ENCODE data around the gene SGPP2.

Gene SGPP2

GRCh38 chr2:222544661-222545060, 120.3 kb downstream of the SGPP2 start:
- Histone ChIP-seq H3K27ac (ENCODE audit: low read length) (no peak overlapping the region), H3K4me3 (ENCODE audit: low read length) (no peak overlapping the region), H3K9ac (ENCODE audit: low read length) (no peak overlapping the region), H3K9me3 (ENCODE audit: control insufficient read depth, low read depth, low read length) (no peaks in the 10 kb centered on the region), H3K4me1 (ENCODE audit: control insufficient read depth, low read depth, low read length) (peaks cover 21% of the 10 kb centered on the region), H3K27me3 (ENCODE audit: control insufficient read depth, insufficient read depth, low read length) (no peaks in the 10 kb centered on the region), H3K36me3 (ENCODE audit: control insufficient read depth, low read depth, low read length) (no peaks in the 10 kb centered on the region)

- Histone ChIP-seq H3K9me3 (ENCODE audit: control insufficient read depth, low read depth, low read length) (no peaks in the 10 kb centered on the region), H3K9ac (ENCODE audit: low read length) (no peak overlapping the region), H3K36me3 (ENCODE audit: control insufficient read depth, low read depth, low read length) (no peaks in the 10 kb centered on the region), H3K4me1 (ENCODE audit: control insufficient read depth, low read depth, low read length) (peaks cover 21% of the 10 kb centered on the region), H3K27ac (ENCODE audit: low read length) (no peak overlapping the region), H3K27me3 (ENCODE audit: control insufficient read depth, insufficient read depth, low read length) (no peaks in the 10 kb centered on the region), H3K4me3 (ENCODE audit: low read length) (no peak overlapping the region)
Measured at GRCh38 chr2:222545823-222546795, 121.8 kb downstream of the SGPP2 start.

GRCh38 chr2:222547083-222547482, 122.7 kb downstream of the SGPP2 start:
- peaks cover 21% of the 10 kb centered on the region for H3K4me1 ChIP-seq (ENCODE audit: control insufficient read depth, low read depth, low read length)
- no peak overlapping the region for H3K4me3 ChIP-seq (ENCODE audit: low read length)
- no peaks in the 10 kb centered on the region for H3K36me3 ChIP-seq (ENCODE audit: control insufficient read depth, low read depth, low read length)
- no peaks in the 10 kb centered on the region for H3K9me3 ChIP-seq (ENCODE audit: control insufficient read depth, low read depth, low read length)
- H3K27ac ChIP-seq (ENCODE audit: low read length) = no peak overlapping the region
- H3K27me3 ChIP-seq (ENCODE audit: control insufficient read depth, insufficient read depth, low read length) = no peaks in the 10 kb centered on the region
- no peak overlapping the region for H3K9ac ChIP-seq (ENCODE audit: low read length)

GRCh38 chr2:222548992-222549391, 124.6 kb downstream of the SGPP2 start:
- no peak overlapping the region for H3K9ac ChIP-seq (ENCODE audit: low read length)
- H3K4me1 ChIP-seq (ENCODE audit: control insufficient read depth, low read depth, low read length) = peaks cover 21% of the 10 kb centered on the region
- H3K36me3 ChIP-seq (ENCODE audit: control insufficient read depth, low read depth, low read length) = no peaks in the 10 kb centered on the region
- no peak overlapping the region for H3K4me3 ChIP-seq (ENCODE audit: low read length)
- H3K9me3 ChIP-seq (ENCODE audit: control insufficient read depth, low read depth, low read length) = no peaks in the 10 kb centered on the region
- H3K27me3 ChIP-seq (ENCODE audit: control insufficient read depth, insufficient read depth, low read length) = no peaks in the 10 kb centered on the region
- no peak overlapping the region for H3K27ac ChIP-seq (ENCODE audit: low read length)

GRCh38 chr2:222554517-222554916, 130.2 kb downstream of the SGPP2 start:
- H3K9ac ChIP-seq (ENCODE audit: low read length) = no peak overlapping the region
- peaks cover 1% of the 10 kb centered on the region for H3K4me1 ChIP-seq (ENCODE audit: control insufficient read depth, low read depth, low read length)
- H3K9me3 ChIP-seq (ENCODE audit: control insufficient read depth, low read depth, low read length) = no peaks in the 10 kb centered on the region
- H3K27me3 ChIP-seq (ENCODE audit: control insufficient read depth, insufficient read depth, low read length) = no peaks in the 10 kb centered on the region
- no peak overlapping the region for H3K27ac ChIP-seq (ENCODE audit: low read length)
- H3K4me3 ChIP-seq (ENCODE audit: low read length) = no peak overlapping the region
- no peaks in the 10 kb centered on the region for H3K36me3 ChIP-seq (ENCODE audit: control insufficient read depth, low read depth, low read length)

GRCh38 chr2:222561151-222561550, 136.8 kb downstream of the SGPP2 start:
- H3K4me3 ChIP-seq (ENCODE audit: low read length) = no peak overlapping the region
- H3K36me3 ChIP-seq (ENCODE audit: control insufficient read depth, low read depth, low read length) = no peaks in the 10 kb centered on the region
- H3K27me3 ChIP-seq (ENCODE audit: control insufficient read depth, insufficient read depth, low read length) = no peaks in the 10 kb centered on the region
- no peaks in the 10 kb centered on the region for H3K4me1 ChIP-seq (ENCODE audit: control insufficient read depth, low read depth, low read length)
- H3K9ac ChIP-seq (ENCODE audit: low read length) = no peak overlapping the region
- no peaks in the 10 kb centered on the region for H3K9me3 ChIP-seq (ENCODE audit: control insufficient read depth, low read depth, low read length)
- no peak overlapping the region for H3K27ac ChIP-seq (ENCODE audit: low read length)

GRCh38 chr2:222561817-222562645, 137.7 kb downstream of the SGPP2 start:
- Histone ChIP-seq H3K36me3 (ENCODE audit: control insufficient read depth, low read depth, low read length) (no peaks in the 10 kb centered on the region), H3K27me3 (ENCODE audit: control insufficient read depth, insufficient read depth, low read length) (no peaks in the 10 kb centered on the region), H3K9me3 (ENCODE audit: control insufficient read depth, low read depth, low read length) (no peaks in the 10 kb centered on the region), H3K4me3 (ENCODE audit: low read length) (no peak overlapping the region), H3K4me1 (ENCODE audit: control insufficient read depth, low read depth, low read length) (no peaks in the 10 kb centered on the region), H3K27ac (ENCODE audit: low read length) (no peak overlapping the region), H3K9ac (ENCODE audit: low read length) (no peak overlapping the region)

GRCh38 chr2:222563106-222563718, 138.9 kb downstream of the SGPP2 start:
- no peaks in the 10 kb centered on the region for H3K4me1 ChIP-seq (ENCODE audit: control insufficient read depth, low read depth, low read length)
- H3K4me3 ChIP-seq (ENCODE audit: low read length) = no peak overlapping the region
- H3K9me3 ChIP-seq (ENCODE audit: control insufficient read depth, low read depth, low read length) = no peaks in the 10 kb centered on the region
- no peaks in the 10 kb centered on the region for H3K36me3 ChIP-seq (ENCODE audit: control insufficient read depth, low read depth, low read length)
- no peak overlapping the region for H3K27ac ChIP-seq (ENCODE audit: low read length)
- H3K9ac ChIP-seq (ENCODE audit: low read length) = no peak overlapping the region
- H3K27me3 ChIP-seq (ENCODE audit: control insufficient read depth, insufficient read depth, low read length) = no peaks in the 10 kb centered on the region

GRCh38 chr2:222563936-222564335, 139.6 kb downstream of the SGPP2 start:
- Histone ChIP-seq H3K4me1 (ENCODE audit: control insufficient read depth, low read depth, low read length) (no peaks in the 10 kb centered on the region), H3K9me3 (ENCODE audit: control insufficient read depth, low read depth, low read length) (no peaks in the 10 kb centered on the region), H3K36me3 (ENCODE audit: control insufficient read depth, low read depth, low read length) (no peaks in the 10 kb centered on the region), H3K27me3 (ENCODE audit: control insufficient read depth, insufficient read depth, low read length) (no peaks in the 10 kb centered on the region), H3K27ac (ENCODE audit: low read length) (no peak overlapping the region), H3K9ac (ENCODE audit: low read length) (no peak overlapping the region), H3K4me3 (ENCODE audit: low read length) (no peak overlapping the region)

- no peak overlapping the region for H3K4me3 ChIP-seq (ENCODE audit: low read length)
- H3K27me3 ChIP-seq (ENCODE audit: control insufficient read depth, insufficient read depth, low read length) = no peaks in the 10 kb centered on the region
- no peak overlapping the region for H3K27ac ChIP-seq (ENCODE audit: low read length)
- H3K9ac ChIP-seq (ENCODE audit: low read length) = no peak overlapping the region
- peaks cover 4% of the 10 kb centered on the region for H3K36me3 ChIP-seq (ENCODE audit: control insufficient read depth, low read depth, low read length)
- H3K4me1 ChIP-seq (ENCODE audit: control insufficient read depth, low read depth, low read length) = no peaks in the 10 kb centered on the region
- H3K9me3 ChIP-seq (ENCODE audit: control insufficient read depth, low read depth, low read length) = no peaks in the 10 kb centered on the region
Measured at GRCh38 chr2:222566229-222566628, 141.9 kb downstream of the SGPP2 start.

GRCh38 chr2:222568865-222569264, 144.5 kb downstream of the SGPP2 start:
- Histone ChIP-seq H3K27ac (ENCODE audit: low read length) (no peak overlapping the region), H3K27me3 (ENCODE audit: control insufficient read depth, insufficient read depth, low read length) (no peaks in the 10 kb centered on the region), H3K36me3 (ENCODE audit: control insufficient read depth, low read depth, low read length) (peaks cover 9% of the 10 kb centered on the region), H3K4me1 (ENCODE audit: control insufficient read depth, low read depth, low read length) (no peaks in the 10 kb centered on the region), H3K9me3 (ENCODE audit: control insufficient read depth, low read depth, low read length) (no peaks in the 10 kb centered on the region), H3K4me3 (ENCODE audit: low read length) (no peak overlapping the region), H3K9ac (ENCODE audit: low read length) (no peak overlapping the region)
